Neural cell (in vitro differentiated cells): Measurements from ENCODE around the gene C17orf50. TPM values are rescaled to one million over a fixed set of nuclear protein-coding genes. Genes with fewer than 3 reads are reported as not detected.

ENCODE experiments used
- H2AFZ ChIP-seq: fragments of 200-600, 300-800 bp; sonication (generic), shearing (Covaris generic); 2 replicates; pipeline ENCODE4 v1.6.0; 2014; ENCODE audit warnings: low read depth, mild to moderate bottlenecking, antibody characterized with exemption, low read length, moderate library complexity
- H3F3A ChIP-seq: fragments of 200-600 bp; shearing (Covaris generic); 2 replicates; pipeline ENCODE4 v1.6.1; 2016; ENCODE audit warnings: mild to moderate bottlenecking, moderate library complexity, mixed read lengths, antibody characterized with exemption, low read length; ENCODE audit not compliant: insufficient read depth, poor library complexity, severe bottlenecking
- H3K27ac ChIP-seq: fragments of 200-600, 300-800 bp; sonication (generic), shearing (Covaris generic); 2 replicates; pipeline ENCODE4 v1.5.1; 2014; ENCODE audit warnings: mild to moderate bottlenecking, low read length, moderate library complexity
- H3K27me3 ChIP-seq: fragments of 300-800, 200-600 bp; sonication (generic), shearing (Covaris generic); 2 replicates; pipeline ENCODE4 v1.6.0; 2014; ENCODE audit warnings: mild to moderate bottlenecking, low read depth, low read length, moderate library complexity; ENCODE audit not compliant: insufficient read depth
- H3K36me3 ChIP-seq: fragments of 300-800, 200-600 bp; sonication (generic), shearing (Covaris generic); 2 replicates; pipeline ENCODE4 v1.5.1; 2014; ENCODE audit warnings: mild to moderate bottlenecking, antibody characterized with exemption, low read length, moderate library complexity; ENCODE audit not compliant: insufficient read depth
- H3K4me2 ChIP-seq: fragments of 300-800, 200-600 bp; sonication (generic), shearing (Covaris generic); 2 replicates; pipeline ENCODE4 v1.6.0; 2014; ENCODE audit warnings: mild to moderate bottlenecking, low read length
- H3K4me3 ChIP-seq: fragments of 300-800, 200-600 bp; sonication (generic), shearing (Covaris generic); 2 replicates; pipeline ENCODE4 v1.5.1; 2014; ENCODE audit warnings: mild to moderate bottlenecking, low read length, moderate library complexity
- H3K79me2 ChIP-seq: fragments of 200-600 bp; shearing (Covaris generic); replicated peaks from 2 replicates; pipeline ENCODE4 v1.6.0; 2014; ENCODE audit warnings: mild to moderate bottlenecking, low read length, moderate library complexity; ENCODE audit not compliant: insufficient read depth
- H3K9ac ChIP-seq: fragments of 300-800, 200-600 bp; sonication (generic), shearing (Covaris generic); 2 replicates; pipeline ENCODE4 v1.6.1; 2016; ENCODE audit warnings: mild to moderate bottlenecking, low read length, mixed read lengths
- H3K9me2 ChIP-seq: fragments of 200-600 bp; shearing (Covaris generic); 2 replicates; pipeline ENCODE4 v1.6.1; 2016; ENCODE audit warnings: mild to moderate bottlenecking, low read length, mixed read lengths; ENCODE audit not compliant: insufficient read depth
- H3K9me3 ChIP-seq: fragments of 200-600, 300-800 bp; sonication (generic), shearing (Covaris generic); 2 replicates; pipeline ENCODE4 v1.6.1; 2016; ENCODE audit warnings: mild to moderate bottlenecking, mixed run types, low read length, moderate library complexity, mixed read lengths
- H4K20me1 ChIP-seq: fragments of 200-600 bp; shearing (Covaris generic); 2 replicates; pipeline ENCODE4 v1.6.1; 2016; ENCODE audit warnings: mild to moderate bottlenecking, mixed run types; ENCODE audit not compliant: insufficient read depth
- EP300 ChIP-seq: fragments of 450-650 bp; conservative IDR thresholded peaks from 2 replicates; pipeline ENCODE4 v1.6.1; 2014; ENCODE audit warnings: antibody characterized with exemption, mild to moderate bottlenecking, moderate library complexity; ENCODE audit not compliant: poor library complexity, severe bottlenecking
- EZH2 ChIP-seq: fragments of 200-600, 300-800 bp; shearing (Covaris generic), sonication (generic); IDR thresholded peaks from 2 replicates; pipeline ENCODE4 v1.6.1; 2014; ENCODE audit warnings: antibody characterized with exemption, low read length, borderline replicate concordance, mild to moderate bottlenecking; ENCODE audit not compliant: insufficient read depth, poor library complexity, severe bottlenecking
- MXI1 ChIP-seq: fragments of 450-650 bp; conservative IDR thresholded peaks from 2 replicates; pipeline ENCODE4 v1.6.1; 2014; ENCODE audit warnings: antibody characterized with exemption, mild to moderate bottlenecking; ENCODE audit not compliant: poor library complexity, severe bottlenecking
- POLR2AphosphoS5 ChIP-seq: IDR thresholded peaks from 2 replicates; pipeline ENCODE4 v1.6.1; 2012
- RAD21 ChIP-seq: fragments of 450-650 bp; conservative IDR thresholded peaks from 2 replicates; pipeline ENCODE4 v1.6.1; 2014; ENCODE audit warnings: antibody characterized with exemption, mild to moderate bottlenecking, moderate library complexity
- SMC3 ChIP-seq: fragments of 450-650 bp; conservative IDR thresholded peaks from 2 replicates; pipeline ENCODE4 v1.6.1; 2014; ENCODE audit warnings: antibody characterized with exemption, mild to moderate bottlenecking, moderate library complexity; ENCODE audit not compliant: poor library complexity
- TAF1 ChIP-seq: IDR thresholded peaks from 2 replicates; pipeline ENCODE4 v1.6.1; 2012; ENCODE audit warnings: low read depth
- polyA plus RNA-seq: library from polyadenylated mRNA; depleted of rRNA; stranded (reverse); fragments of >200 nt; gene quantifications from 2 replicates; pipeline ENCODE4 v1.2.3, GENCODE V29; 2014
- TF ChIP-seq, protein P1 (sequence below): fragments of 450-650 bp; IDR thresholded peaks from 2 replicates; pipeline ENCODE4 v1.5.1; 2014; ENCODE audit warnings: antibody characterized with exemption, mild to moderate bottlenecking, moderate library complexity; ENCODE audit not compliant: poor library complexity, severe bottlenecking
- TF ChIP-seq, protein P2 (sequence below): IDR thresholded peaks from 2 replicates; pipeline ENCODE4 v1.6.1; 2012; ENCODE audit warnings: borderline replicate concordance

C17orf50 gene
- polyA plus RNA-seq, 1 donor from 2014 or later: not detected

DNA sequence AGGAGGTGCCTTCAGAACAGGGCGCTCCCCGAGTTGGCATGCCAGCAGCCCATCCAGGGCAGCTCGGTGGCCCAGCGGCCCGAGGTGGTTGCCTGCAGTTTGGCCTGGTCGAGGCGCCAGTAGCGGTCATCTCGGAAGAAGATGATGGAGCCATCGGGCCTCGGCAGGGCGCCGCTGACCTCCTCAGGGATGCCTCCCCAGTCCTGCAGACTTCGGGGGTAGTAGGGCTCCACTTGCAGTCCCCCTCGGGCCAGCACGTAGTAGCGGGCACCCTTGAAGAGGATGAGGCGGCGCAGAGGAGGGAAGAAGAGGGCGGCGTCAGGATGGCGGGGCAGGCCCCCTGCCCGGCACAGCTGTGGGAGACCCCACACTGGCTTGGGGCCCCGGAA is 5.8 kb downstream of the C17orf50 start:
- Histone ChIP-seq H3K27me3 (no peaks in the 10 kb centered on the region), H3K79me2 (no peaks in the 10 kb centered on the region), H3K27ac (no peak overlapping the region), H3K9ac (no peak overlapping the region), H3K36me3 (no peaks in the 10 kb centered on the region), H3K9me2 (no peaks in the 10 kb centered on the region), H3F3A (no peaks in the 10 kb centered on the region), H2AFZ (no peak overlapping the region), H3K4me3 (no peak overlapping the region), H4K20me1 (no peaks in the 10 kb centered on the region), H3K9me3 (no peaks in the 10 kb centered on the region), H3K4me2 (no peak overlapping the region)
- no peak for TF ChIP-seq TAF1
- TF ChIP-seq, protein P1, sequence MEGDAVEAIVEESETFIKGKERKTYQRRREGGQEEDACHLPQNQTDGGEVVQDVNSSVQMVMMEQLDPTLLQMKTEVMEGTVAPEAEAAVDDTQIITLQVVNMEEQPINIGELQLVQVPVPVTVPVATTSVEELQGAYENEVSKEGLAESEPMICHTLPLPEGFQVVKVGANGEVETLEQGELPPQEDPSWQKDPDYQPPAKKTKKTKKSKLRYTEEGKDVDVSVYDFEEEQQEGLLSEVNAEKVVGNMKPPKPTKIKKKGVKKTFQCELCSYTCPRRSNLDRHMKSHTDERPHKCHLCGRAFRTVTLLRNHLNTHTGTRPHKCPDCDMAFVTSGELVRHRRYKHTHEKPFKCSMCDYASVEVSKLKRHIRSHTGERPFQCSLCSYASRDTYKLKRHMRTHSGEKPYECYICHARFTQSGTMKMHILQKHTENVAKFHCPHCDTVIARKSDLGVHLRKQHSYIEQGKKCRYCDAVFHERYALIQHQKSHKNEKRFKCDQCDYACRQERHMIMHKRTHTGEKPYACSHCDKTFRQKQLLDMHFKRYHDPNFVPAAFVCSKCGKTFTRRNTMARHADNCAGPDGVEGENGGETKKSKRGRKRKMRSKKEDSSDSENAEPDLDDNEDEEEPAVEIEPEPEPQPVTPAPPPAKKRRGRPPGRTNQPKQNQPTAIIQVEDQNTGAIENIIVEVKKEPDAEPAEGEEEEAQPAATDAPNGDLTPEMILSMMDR: no peak
- TF ChIP-seq MXI1: no peak
- TF ChIP-seq EZH2: no peak
- TF ChIP-seq RAD21: no peak
- no peak for TF ChIP-seq SMC3
- TF ChIP-seq, protein P2, sequence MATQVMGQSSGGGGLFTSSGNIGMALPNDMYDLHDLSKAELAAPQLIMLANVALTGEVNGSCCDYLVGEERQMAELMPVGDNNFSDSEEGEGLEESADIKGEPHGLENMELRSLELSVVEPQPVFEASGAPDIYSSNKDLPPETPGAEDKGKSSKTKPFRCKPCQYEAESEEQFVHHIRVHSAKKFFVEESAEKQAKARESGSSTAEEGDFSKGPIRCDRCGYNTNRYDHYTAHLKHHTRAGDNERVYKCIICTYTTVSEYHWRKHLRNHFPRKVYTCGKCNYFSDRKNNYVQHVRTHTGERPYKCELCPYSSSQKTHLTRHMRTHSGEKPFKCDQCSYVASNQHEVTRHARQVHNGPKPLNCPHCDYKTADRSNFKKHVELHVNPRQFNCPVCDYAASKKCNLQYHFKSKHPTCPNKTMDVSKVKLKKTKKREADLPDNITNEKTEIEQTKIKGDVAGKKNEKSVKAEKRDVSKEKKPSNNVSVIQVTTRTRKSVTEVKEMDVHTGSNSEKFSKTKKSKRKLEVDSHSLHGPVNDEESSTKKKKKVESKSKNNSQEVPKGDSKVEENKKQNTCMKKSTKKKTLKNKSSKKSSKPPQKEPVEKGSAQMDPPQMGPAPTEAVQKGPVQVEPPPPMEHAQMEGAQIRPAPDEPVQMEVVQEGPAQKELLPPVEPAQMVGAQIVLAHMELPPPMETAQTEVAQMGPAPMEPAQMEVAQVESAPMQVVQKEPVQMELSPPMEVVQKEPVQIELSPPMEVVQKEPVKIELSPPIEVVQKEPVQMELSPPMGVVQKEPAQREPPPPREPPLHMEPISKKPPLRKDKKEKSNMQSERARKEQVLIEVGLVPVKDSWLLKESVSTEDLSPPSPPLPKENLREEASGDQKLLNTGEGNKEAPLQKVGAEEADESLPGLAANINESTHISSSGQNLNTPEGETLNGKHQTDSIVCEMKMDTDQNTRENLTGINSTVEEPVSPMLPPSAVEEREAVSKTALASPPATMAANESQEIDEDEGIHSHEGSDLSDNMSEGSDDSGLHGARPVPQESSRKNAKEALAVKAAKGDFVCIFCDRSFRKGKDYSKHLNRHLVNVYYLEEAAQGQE: no peak
- TF ChIP-seq POLR2AphosphoS5: no peak
- no peak for TF ChIP-seq EP300

DNA sequence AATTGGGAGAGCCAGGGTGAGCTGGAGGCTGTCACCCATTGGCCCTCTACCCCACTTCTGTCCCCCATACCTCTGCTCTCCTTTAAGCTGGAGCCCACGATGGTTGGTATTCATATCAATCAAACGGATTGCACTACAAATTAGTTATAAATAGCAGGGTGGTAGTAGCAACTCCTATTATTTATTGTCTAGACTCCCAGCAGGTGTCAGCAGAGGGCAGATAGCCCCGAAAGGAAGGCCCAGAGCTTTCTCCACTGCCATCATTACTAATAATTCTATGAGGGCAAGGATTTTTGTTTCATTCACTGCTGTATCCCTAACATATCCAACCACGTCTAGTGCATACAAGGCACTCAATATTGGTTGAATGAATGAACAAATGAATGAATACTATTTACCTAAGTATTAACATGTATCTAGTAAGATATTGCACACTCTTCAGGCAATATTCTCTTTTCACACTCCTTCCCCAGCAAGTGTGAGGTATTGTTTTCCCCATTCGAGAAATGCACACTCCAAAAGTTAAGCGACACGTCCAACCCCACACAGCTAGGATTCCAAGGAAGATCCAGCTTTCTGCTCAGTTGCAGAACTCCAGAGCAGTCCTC is 6.3 kb downstream of the C17orf50 start:
- H2AFZ ChIP-seq: no peak overlapping the region
- no peaks in the 10 kb centered on the region for H3K36me3 ChIP-seq
- no peaks in the 10 kb centered on the region for H4K20me1 ChIP-seq
- no peaks in the 10 kb centered on the region for H3K9me2 ChIP-seq
- H3K27me3 ChIP-seq: no peaks in the 10 kb centered on the region
- H3K79me2 ChIP-seq: no peaks in the 10 kb centered on the region
- no peak overlapping the region for H3K9ac ChIP-seq
- H3K9me3 ChIP-seq: no peaks in the 10 kb centered on the region
- H3K27ac ChIP-seq: no peak overlapping the region
- no peaks in the 10 kb centered on the region for H3F3A ChIP-seq
- H3K4me2 ChIP-seq: no peak overlapping the region
- no peak overlapping the region for H3K4me3 ChIP-seq
- TF ChIP-seq POLR2AphosphoS5 (no peak), RAD21 (peak; percentile 53), TAF1 (no peak)
- TF ChIP-seq, protein P2: no peak
- TF ChIP-seq, protein P1: peak; percentile 61
